SH-SY5Y (cell line): ENCODE data around the gene RBMS1.

ENCODE experiments used
- GATA2 ChIP-seq: IDR thresholded peaks from 2 replicates; pipeline ENCODE4 v1.6.1; 2011; ENCODE audit warnings: mild to moderate bottlenecking, low read depth, low read length
- GATA3 ChIP-seq: IDR thresholded peaks from 2 replicates; pipeline ENCODE4 v1.6.1; 2011; ENCODE audit warnings: low read depth, mild to moderate bottlenecking, low read length, moderate library complexity

DNA sequence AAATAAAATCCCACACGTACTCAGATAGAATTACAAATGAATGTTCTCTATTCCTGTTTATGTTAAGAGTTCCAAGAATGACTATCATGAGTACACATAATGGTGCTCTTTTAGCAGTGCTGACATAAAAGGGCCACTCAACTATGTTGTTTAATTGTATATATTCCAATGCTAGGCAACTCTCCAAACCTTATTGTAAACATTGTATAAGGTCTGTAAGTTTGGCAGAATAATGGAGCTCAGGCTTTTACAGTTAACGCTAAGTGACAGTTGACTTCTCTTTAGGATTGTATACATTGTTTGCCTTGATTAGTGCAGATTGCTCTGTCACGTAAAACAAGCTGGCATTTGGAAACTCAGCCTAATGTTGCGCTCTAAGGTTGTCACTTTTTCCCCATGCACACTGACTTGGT is 20.8 kb downstream of the RBMS1 start:
- no peak for TF ChIP-seq GATA2
- no peak for TF ChIP-seq GATA3
